ENCODE measurements around the gene FCN2. TPM values are rescaled to one million over a fixed set of nuclear protein-coding genes. Genes with fewer than 3 reads are reported as not detected.
A peak's percentile ranks its signal among the peaks of the same experiment; 100 is the strongest.

Gene FCN2
- total and polyA plus RNA-seq, 10 donors = 0.38 to 7.6 (median 1.8) TPM; not detected in 1

DNA sequence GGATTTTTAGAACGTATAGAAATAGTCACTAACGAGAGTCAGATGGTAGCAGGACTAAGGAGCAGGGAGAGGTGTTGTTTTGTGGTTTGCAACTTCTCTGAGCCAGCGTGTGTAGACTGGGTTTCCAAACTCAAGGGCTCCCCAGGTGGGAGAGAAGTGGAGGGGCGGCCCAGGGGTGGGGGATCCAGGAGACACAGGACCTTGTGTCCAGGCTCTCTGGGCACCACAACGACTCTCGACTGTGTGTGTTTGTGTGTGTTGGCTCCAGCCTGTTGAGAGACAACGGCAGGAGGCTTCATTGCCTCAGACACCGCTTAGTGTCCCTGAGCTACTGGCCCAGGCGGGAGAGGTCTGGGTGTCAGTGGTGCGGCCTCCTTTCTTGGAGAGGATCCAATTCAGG is 38.0 kb downstream of the FCN2 start:
- 82 to 93% (median 89%) methylated on average over 8 to 10 of the region's 10 CpGs for WGBS, 5 donors
- Histone ChIP-seq H3K9me3 (peaks cover 0 to 24% (median 18%) of the 10 kb centered on the region in 8 donors), H3K4me3 (no peak overlapping the region), H3K4me1 (peaks cover 0 to 73% (median 12%) of the 10 kb centered on the region in 6 donors), H3K36me3 (peaks cover 0 to 16% (median 0%) of the 10 kb centered on the region in 6 donors), H3K27me3 (replicated peaks in 1 of 7) (peaks cover 0 to 23% (median 0%) of the 10 kb centered on the region in 7 donors), H3K27ac (peak overlapping the region in 3 of 8 donors; percentile 65 to 82 (median 76))
- no peak for TF ChIP-seq POLR2A (IDR thresholded peaks at IDR 0.05)
- TF ChIP-seq POLR2AphosphoS5 (IDR thresholded peaks at IDR 0.05) = no peak
- TF ChIP-seq, protein P1, sequence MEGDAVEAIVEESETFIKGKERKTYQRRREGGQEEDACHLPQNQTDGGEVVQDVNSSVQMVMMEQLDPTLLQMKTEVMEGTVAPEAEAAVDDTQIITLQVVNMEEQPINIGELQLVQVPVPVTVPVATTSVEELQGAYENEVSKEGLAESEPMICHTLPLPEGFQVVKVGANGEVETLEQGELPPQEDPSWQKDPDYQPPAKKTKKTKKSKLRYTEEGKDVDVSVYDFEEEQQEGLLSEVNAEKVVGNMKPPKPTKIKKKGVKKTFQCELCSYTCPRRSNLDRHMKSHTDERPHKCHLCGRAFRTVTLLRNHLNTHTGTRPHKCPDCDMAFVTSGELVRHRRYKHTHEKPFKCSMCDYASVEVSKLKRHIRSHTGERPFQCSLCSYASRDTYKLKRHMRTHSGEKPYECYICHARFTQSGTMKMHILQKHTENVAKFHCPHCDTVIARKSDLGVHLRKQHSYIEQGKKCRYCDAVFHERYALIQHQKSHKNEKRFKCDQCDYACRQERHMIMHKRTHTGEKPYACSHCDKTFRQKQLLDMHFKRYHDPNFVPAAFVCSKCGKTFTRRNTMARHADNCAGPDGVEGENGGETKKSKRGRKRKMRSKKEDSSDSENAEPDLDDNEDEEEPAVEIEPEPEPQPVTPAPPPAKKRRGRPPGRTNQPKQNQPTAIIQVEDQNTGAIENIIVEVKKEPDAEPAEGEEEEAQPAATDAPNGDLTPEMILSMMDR (IDR thresholded peaks at IDR 0.05 in 8 of 11, conservative IDR thresholded peaks at IDR 0.05 in 3 of 11) = no peak
- no peak for DNase-seq
- intact Hi-C loops (cut with DNase I; ENCODE audit: low total_unique reads) = no loop called here

DNA sequence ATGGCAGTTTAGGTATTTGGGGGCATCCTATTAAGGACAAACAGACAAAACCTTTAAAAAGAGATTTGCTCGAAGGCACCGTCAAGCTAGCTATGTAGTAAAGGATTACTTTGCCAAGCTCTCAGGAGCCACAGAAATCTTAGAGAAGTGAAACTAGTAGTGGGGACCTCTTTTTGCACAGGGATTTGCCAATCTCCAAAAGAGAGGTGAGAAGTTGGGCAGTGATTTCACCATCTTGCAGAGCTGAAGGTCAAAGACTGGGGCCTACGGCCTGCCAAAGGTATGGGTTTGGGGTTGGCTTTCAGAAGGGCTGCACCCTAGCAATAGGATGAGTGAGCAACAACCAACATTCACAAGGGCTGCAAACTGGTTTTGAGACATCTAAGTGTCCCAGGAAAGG is 38.7 kb downstream of the FCN2 start:
- Histone ChIP-seq H3K9me3 (peaks cover 0 to 24% (median 18%) of the 10 kb centered on the region in 8 donors), H3K36me3 (peaks cover 0 to 9% (median 0%) of the 10 kb centered on the region in 6 donors), H3K4me1 (peaks cover 0 to 70% (median 10%) of the 10 kb centered on the region in 6 donors), H3K27ac (peak overlapping the region in 3 of 8 donors; percentile 15 to 82 (median 65)), H3K4me3 (no peak overlapping the region), H3K27me3 (replicated peaks in 1 of 7) (peaks cover 0 to 17% (median 0%) of the 10 kb centered on the region in 7 donors)
- TF ChIP-seq POLR2AphosphoS5 (IDR thresholded peaks at IDR 0.05) (no peak), POLR2A (IDR thresholded peaks at IDR 0.05) (no peak)
- TF ChIP-seq, protein P1 (IDR thresholded peaks at IDR 0.05 in 8 of 11, conservative IDR thresholded peaks at IDR 0.05 in 3 of 11) = no peak
- no peak for DNase-seq
- intact Hi-C loops (cut with DNase I; ENCODE audit: low total_unique reads) = no loop called here
- WGBS, 5 donors = 63 to 85% (median 67%) methylated on average over 3 of the region's 3 CpGs

DNA sequence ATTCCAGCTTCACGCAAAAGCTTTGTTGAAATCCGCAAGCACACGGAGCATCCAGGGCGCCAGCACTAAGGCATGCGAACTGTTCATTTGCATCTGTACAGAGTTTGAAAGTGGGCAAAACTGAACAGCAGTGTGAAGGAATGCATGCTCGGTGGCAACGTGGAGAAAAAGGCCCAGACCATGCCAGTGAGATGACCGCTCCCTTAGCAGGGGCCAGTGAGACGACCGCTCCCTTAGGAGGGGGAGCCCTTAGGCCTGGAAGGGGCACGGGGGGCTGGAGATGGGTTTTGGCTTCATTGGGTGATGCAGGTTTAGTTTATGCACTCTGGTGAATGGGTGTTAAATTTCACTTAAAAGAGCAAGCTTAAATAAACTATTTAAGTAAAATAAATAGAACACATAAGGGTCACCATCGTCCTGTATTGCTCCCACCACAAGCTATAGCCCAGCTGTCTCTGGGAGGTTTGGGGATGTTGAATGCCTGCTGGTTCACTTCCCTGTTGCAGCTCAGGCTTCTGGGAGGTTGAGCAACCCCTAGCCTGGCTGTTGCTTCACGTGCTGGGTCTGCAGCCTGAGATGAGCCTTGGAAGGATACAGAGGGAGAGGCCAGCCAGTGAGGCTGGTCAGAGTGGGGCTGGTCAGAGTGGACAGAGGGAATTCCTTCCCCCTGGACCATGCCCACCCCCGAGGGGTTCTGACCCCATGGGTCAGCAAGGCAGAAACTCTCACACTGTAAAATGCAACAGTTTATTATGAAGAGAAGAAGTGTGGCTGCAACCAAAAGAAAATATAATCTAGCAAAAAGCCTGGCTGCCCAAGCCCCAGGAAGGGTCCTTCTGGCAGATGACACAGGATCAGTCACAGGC is 41.7 kb downstream of the FCN2 start:
- no peaks in the 10 kb centered on the region for H3K36me3 ChIP-seq
- TF ChIP-seq, protein P1 (IDR thresholded peaks at IDR 0.05 in 8 of 11, conservative IDR thresholded peaks at IDR 0.05 in 3 of 11) = no peak
- TF ChIP-seq POLR2A (IDR thresholded peaks at IDR 0.05) = no peak
- peak in 2 of 3 donors; percentile 36 to 50 for TF ChIP-seq POLR2AphosphoS5 (IDR thresholded peaks at IDR 0.05)
- intact Hi-C loops (cut with DNase I; ENCODE audit: low total_unique reads) = no loop called here
- peak; percentile 86 for DNase-seq
- H3K27me3 ChIP-seq (replicated peaks in 1 of 7) = no peaks in the 10 kb centered on the region
- peaks cover 0 to 77% (median 13%) of the 10 kb centered on the region in 6 donors for H3K4me1 ChIP-seq
- peak overlapping the region in 7 of 8 donors; percentile 0 to 81 (median 61) for H3K27ac ChIP-seq
- peaks cover 0 to 24% (median 18%) of the 10 kb centered on the region in 8 donors for H3K9me3 ChIP-seq
- peak overlapping the region in 1 of 8 donors; percentile 10 for H3K4me3 ChIP-seq
- 73 to 82% (median 75%) methylated on average over 14 of the region's 14 CpGs for whole genome bisulfite sequencing, 5 donors

GRCh38 chr9:134922932-134923240 is 42.3 kb downstream of the FCN2 start:
- Histone ChIP-seq H3K27ac (peak overlapping the region in 7 of 8 donors; percentile 0 to 81 (median 61)), H3K36me3 (no peaks in the 10 kb centered on the region), H3K9me3 (peaks cover 0 to 24% (median 18%) of the 10 kb centered on the region in 8 donors), H3K27me3 (replicated peaks in 1 of 7) (no peaks in the 10 kb centered on the region), H3K4me1 (peaks cover 0 to 77% (median 11%) of the 10 kb centered on the region in 6 donors), H3K4me3 (peak overlapping the region in 1 of 8 donors; percentile 10)
- intact Hi-C loops (cut with DNase I; ENCODE audit: low total_unique reads) = no loop called here
- WGBS, 5 donors = 60 to 80% (median 65%) methylated on average over 9 of the region's 9 CpGs
- DNase-seq = peak; percentile 76
- TF ChIP-seq POLR2AphosphoS5 (IDR thresholded peaks at IDR 0.05) (no peak), POLR2A (IDR thresholded peaks at IDR 0.05) (no peak)
- TF ChIP-seq, protein P1 (IDR thresholded peaks at IDR 0.05 in 8 of 11, conservative IDR thresholded peaks at IDR 0.05 in 3 of 11) = no peak
